Measurements from ENCODE around the gene FAM89B.

GRCh38 chr11:65615950-65616574 is 43.7 kb downstream of the FAM89B start:
- TF ChIP-seq, protein P1, sequence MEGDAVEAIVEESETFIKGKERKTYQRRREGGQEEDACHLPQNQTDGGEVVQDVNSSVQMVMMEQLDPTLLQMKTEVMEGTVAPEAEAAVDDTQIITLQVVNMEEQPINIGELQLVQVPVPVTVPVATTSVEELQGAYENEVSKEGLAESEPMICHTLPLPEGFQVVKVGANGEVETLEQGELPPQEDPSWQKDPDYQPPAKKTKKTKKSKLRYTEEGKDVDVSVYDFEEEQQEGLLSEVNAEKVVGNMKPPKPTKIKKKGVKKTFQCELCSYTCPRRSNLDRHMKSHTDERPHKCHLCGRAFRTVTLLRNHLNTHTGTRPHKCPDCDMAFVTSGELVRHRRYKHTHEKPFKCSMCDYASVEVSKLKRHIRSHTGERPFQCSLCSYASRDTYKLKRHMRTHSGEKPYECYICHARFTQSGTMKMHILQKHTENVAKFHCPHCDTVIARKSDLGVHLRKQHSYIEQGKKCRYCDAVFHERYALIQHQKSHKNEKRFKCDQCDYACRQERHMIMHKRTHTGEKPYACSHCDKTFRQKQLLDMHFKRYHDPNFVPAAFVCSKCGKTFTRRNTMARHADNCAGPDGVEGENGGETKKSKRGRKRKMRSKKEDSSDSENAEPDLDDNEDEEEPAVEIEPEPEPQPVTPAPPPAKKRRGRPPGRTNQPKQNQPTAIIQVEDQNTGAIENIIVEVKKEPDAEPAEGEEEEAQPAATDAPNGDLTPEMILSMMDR (IDR thresholded peaks at IDR 0.05; ENCODE audit: control extremely low read depth in 1 of 3, insufficient read depth in 1 of 3, low read depth in 1 of 3, low read length in 3 of 3), result no peak
- TF ChIP-seq POLR2A (IDR thresholded peaks at IDR 0.05; ENCODE audit: control extremely low read depth in 1 of 2, low read depth in 2 of 2, low read length in 2 of 2) (no peak), GTF2F1 (IDR thresholded peaks at IDR 0.05; ENCODE audit: borderline replicate concordance, low read depth, low read length) (no peak), EP300 (IDR thresholded peaks at IDR 0.05; ENCODE audit: borderline replicate concordance in 1 of 2, low read depth in 2 of 2, low read length in 2 of 2) (no peak), RAD21 (IDR thresholded peaks at IDR 0.05 in 1 of 2, conservative IDR thresholded peaks at IDR 0.05 in 1 of 2; ENCODE audit: low read depth in 2 of 2, low read length in 2 of 2) (no peak), CEBPB (IDR thresholded peaks at IDR 0.05; ENCODE audit: low read depth, low read length) (no peak), JUND (IDR thresholded peaks at IDR 0.05; ENCODE audit: low read length) (no peak), CREB1 (IDR thresholded peaks at IDR 0.05) (no peak), EGR1 (IDR thresholded peaks at IDR 0.05; ENCODE audit: borderline replicate concordance, low read depth, low read length) (no peak), POLR2AphosphoS5 (IDR thresholded peaks at IDR 0.05; ENCODE audit: low read depth, low read length) (no peak), NANOG (IDR thresholded peaks at IDR 0.05; ENCODE audit: insufficient read depth, low read depth, low read length, poor library complexity, severe bottlenecking) (no peak)

All from H1 (cell line).